Tibial nerve (tissue), 4 donors: ENCODE results near the gene PON3. TPM values are rescaled to one million over a fixed set of nuclear protein-coding genes. Genes with fewer than 3 reads are reported as not detected.

Experiments used
- DNase-seq, 2 donors: peaks; one replicate each; pipeline ENCODE4 v3.0.0-alpha.2; 2019; ENCODE audit warnings: low spot score in 2 of 2
- H3K27ac ChIP-seq, 4 donors: fragments of 200-600 bp; sonication (generic) in 3 of 4; one replicate each; pipeline ENCODE4 v1.5.1; 2017 to 2019; ENCODE audit warnings: mild to moderate bottlenecking in 1 of 4
- H3K27me3 ChIP-seq, 2 donors: fragments of 200-600 bp; sonication (generic) in 1 of 2; one replicate each; pipeline versions ENCODE4 v1.5.1 to v1.6.0; 2017 to 2019
- H3K36me3 ChIP-seq, 3 donors: fragments of 200-600 bp; sonication (generic); one replicate each; pipeline ENCODE4 v1.5.1; 2018 to 2019
- H3K4me1 ChIP-seq, 4 donors: fragments of 200-600 bp; sonication (generic) in 3 of 4; one replicate each; pipeline ENCODE4 v1.5.1; 2017 to 2019
- H3K4me3 ChIP-seq, 4 donors: fragments of 200-600 bp; sonication (generic) in 3 of 4; one replicate each; pipeline ENCODE4 v1.5.1; 2017 to 2019; ENCODE audit warnings: mild to moderate bottlenecking in 1 of 4, moderate library complexity in 1 of 4
- H3K9me3 ChIP-seq, 4 donors: fragments of 200-600 bp; sonication (generic) in 3 of 4; one replicate each; pipeline ENCODE4 v1.5.1; 2017 to 2019
- EP300 ChIP-seq, 2 donors: sonication (generic); formaldehyde crosslinking; IDR thresholded peaks; one replicate each; pipeline ENCODE4 v1.6.1; 2017; ENCODE audit warnings: antibody characterized with exemption in 2 of 2, mild to moderate bottlenecking in 1 of 2
- POLR2A ChIP-seq, 2 donors: fragments of 450-650 bp; IDR thresholded peaks; one replicate each; pipeline ENCODE4 v1.6.1; 2017; ENCODE audit warnings: antibody characterized with exemption in 2 of 2, mild to moderate bottlenecking in 2 of 2, moderate library complexity in 2 of 2
- WGBS, 2 donors: methylation state at CpG; one replicate each; pipeline ENCODE4 v1.1.5; 2018; 5-methylcytosine and 5-hydroxymethylcytosine counted together
- total RNA-seq, 4 donors: library from RNA; depleted of rRNA; stranded (reverse); fragments of >200 nt; gene quantifications; one replicate each; pipeline ENCODE4 v1.1.0, GENCODE V29; 2016
- TF ChIP-seq, protein P1 (sequence below), 5 experiments: fragments of 200-600 bp in 3 of 5; fragments of 450-650 bp in 2 of 5; sonication (generic) in 3 of 5; IDR thresholded peaks; one replicate each; pipeline ENCODE4 v1.5.1; 2016 to 2019; ENCODE audit warnings: antibody characterized with exemption in 5 of 5, mild to moderate bottlenecking in 3 of 5, moderate library complexity in 2 of 5

PON3 gene
- total RNA-seq, 4 donors from 2014 or later = 3.1 to 3.6 (median 3.2) TPM

GRCh38 chr7:95405208-95405607 lies 9.0 kb upstream of the PON3 start:
- H3K27me3 ChIP-seq = no peaks in the 10 kb centered on the region
- DNase-seq = no peak
- H3K4me3 ChIP-seq = no peak overlapping the region
- TF ChIP-seq POLR2A (IDR thresholded peaks at IDR 0.05) = no peak
- TF ChIP-seq, protein P1, sequence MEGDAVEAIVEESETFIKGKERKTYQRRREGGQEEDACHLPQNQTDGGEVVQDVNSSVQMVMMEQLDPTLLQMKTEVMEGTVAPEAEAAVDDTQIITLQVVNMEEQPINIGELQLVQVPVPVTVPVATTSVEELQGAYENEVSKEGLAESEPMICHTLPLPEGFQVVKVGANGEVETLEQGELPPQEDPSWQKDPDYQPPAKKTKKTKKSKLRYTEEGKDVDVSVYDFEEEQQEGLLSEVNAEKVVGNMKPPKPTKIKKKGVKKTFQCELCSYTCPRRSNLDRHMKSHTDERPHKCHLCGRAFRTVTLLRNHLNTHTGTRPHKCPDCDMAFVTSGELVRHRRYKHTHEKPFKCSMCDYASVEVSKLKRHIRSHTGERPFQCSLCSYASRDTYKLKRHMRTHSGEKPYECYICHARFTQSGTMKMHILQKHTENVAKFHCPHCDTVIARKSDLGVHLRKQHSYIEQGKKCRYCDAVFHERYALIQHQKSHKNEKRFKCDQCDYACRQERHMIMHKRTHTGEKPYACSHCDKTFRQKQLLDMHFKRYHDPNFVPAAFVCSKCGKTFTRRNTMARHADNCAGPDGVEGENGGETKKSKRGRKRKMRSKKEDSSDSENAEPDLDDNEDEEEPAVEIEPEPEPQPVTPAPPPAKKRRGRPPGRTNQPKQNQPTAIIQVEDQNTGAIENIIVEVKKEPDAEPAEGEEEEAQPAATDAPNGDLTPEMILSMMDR (IDR thresholded peaks at IDR 0.05) = no peak
- no peak for TF ChIP-seq EP300 (IDR thresholded peaks at IDR 0.05)
- no peaks in the 10 kb centered on the region for H3K9me3 ChIP-seq
- peaks cover 0 to 26% (median 0%) of the 10 kb centered on the region in 3 donors for H3K36me3 ChIP-seq
- peak overlapping the region in 3 of 4 donors; percentile 34 to 79 (median 70) for H3K27ac ChIP-seq
- 54 to 55% methylated on average over 3 of the region's 3 CpGs for WGBS, 2 donors
- peaks cover 0 to 19% (median 0%) of the 10 kb centered on the region in 4 donors for H3K4me1 ChIP-seq

- no peak for DNase-seq
- H3K4me3 ChIP-seq = no peak overlapping the region
- peak in 1 of 2 donors; percentile 8 for TF ChIP-seq EP300 (IDR thresholded peaks at IDR 0.05)
- TF ChIP-seq, protein P1 (IDR thresholded peaks at IDR 0.05) = no peak
- H3K27ac ChIP-seq = peak overlapping the region in 3 of 4 donors; percentile 34 to 79 (median 70)
- peaks cover 0 to 19% (median 0%) of the 10 kb centered on the region in 4 donors for H3K4me1 ChIP-seq
- H3K27me3 ChIP-seq = no peaks in the 10 kb centered on the region
- 27 to 31% methylated on average over 4 of the region's 4 CpGs for WGBS, 2 donors
- H3K36me3 ChIP-seq = peaks cover 0 to 20% (median 0%) of the 10 kb centered on the region in 3 donors
- no peaks in the 10 kb centered on the region for H3K9me3 ChIP-seq
Observed at GRCh38 chr7:95404316-95404865, 8.2 kb upstream of the PON3 start.

GRCh38 chr7:95398155-95398940 lies 2.2 kb upstream of the PON3 start:
- Histone ChIP-seq H3K27ac (no peak overlapping the region), H3K36me3 (no peaks in the 10 kb centered on the region), H3K4me3 (no peak overlapping the region), H3K9me3 (no peaks in the 10 kb centered on the region), H3K4me1 (peaks cover 0 to 3% (median 0%) of the 10 kb centered on the region in 4 donors), H3K27me3 (no peaks in the 10 kb centered on the region)
- TF ChIP-seq POLR2A (IDR thresholded peaks at IDR 0.05) (no peak), EP300 (IDR thresholded peaks at IDR 0.05) (no peak)
- TF ChIP-seq, protein P1 (IDR thresholded peaks at IDR 0.05) = no peak
- no peak for DNase-seq
- 91 to 96% methylated on average over 4 of the region's 4 CpGs for WGBS, 2 donors

GRCh38 chr7:95397381-95397780 lies 1.2 kb upstream of the PON3 start:
- DNase-seq = no peak
- H3K36me3 ChIP-seq = no peaks in the 10 kb centered on the region
- TF ChIP-seq, protein P1 (IDR thresholded peaks at IDR 0.05) = no peak
- TF ChIP-seq POLR2A (IDR thresholded peaks at IDR 0.05) = no peak
- TF ChIP-seq EP300 (IDR thresholded peaks at IDR 0.05) = no peak
- H3K4me1 ChIP-seq = peaks cover 0 to 3% (median 0%) of the 10 kb centered on the region in 4 donors
- H3K27ac ChIP-seq = no peak overlapping the region
- 82 to 86% methylated on average over 3 of the region's 3 CpGs for WGBS, 2 donors
- no peaks in the 10 kb centered on the region for H3K27me3 ChIP-seq
- H3K9me3 ChIP-seq = no peaks in the 10 kb centered on the region
- H3K4me3 ChIP-seq = peak overlapping the region in 1 of 4 donors; percentile 59

DNA sequence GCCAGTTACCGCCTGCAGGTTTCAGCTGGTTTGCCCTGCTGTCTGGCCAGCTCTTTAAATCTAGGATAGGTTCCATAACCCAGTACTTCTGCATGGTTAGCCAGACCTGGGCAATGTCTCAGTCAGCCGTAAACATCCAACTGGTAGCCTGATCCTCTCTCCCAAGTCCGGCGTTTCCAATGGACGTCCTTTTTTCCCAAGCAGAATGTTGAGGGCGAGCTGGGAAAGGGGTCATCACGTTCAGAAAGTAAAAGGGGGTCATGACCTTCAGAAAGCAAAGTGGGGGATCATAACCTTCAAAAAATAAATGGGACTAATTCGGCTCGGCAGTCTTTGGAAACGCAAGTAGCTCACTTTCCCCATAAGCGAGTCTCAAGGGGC lies 430 bp downstream of the PON3 start:
- Histone ChIP-seq H3K9me3 (no peaks in the 10 kb centered on the region), H3K27me3 (no peaks in the 10 kb centered on the region), H3K27ac (peak overlapping the region in 1 of 4 donors; percentile 63), H3K4me3 (peak overlapping the region in 3 of 4 donors; percentile 37 to 59 (median 48)), H3K36me3 (no peaks in the 10 kb centered on the region), H3K4me1 (peaks cover 0 to 3% (median 0%) of the 10 kb centered on the region in 4 donors)
- no peak for DNase-seq
- 75 to 80% methylated on average over 11 of the region's 11 CpGs for WGBS, 2 donors
- TF ChIP-seq, protein P1 (IDR thresholded peaks at IDR 0.05) = no peak
- no peak for TF ChIP-seq POLR2A (IDR thresholded peaks at IDR 0.05)
- TF ChIP-seq EP300 (IDR thresholded peaks at IDR 0.05) = no peak
